Activated CD4-positive, alpha-beta T cell treated with anti-CD3 and anti-CD28 coated beads, Interleukin-2, amount 10 ng/mL, durations not matched to agents 7 days and 5 days (primary cell): ENCODE measurements around the gene ANKRD39. TPM values are rescaled to one million over a fixed set of nuclear protein-coding genes. Genes with fewer than 3 reads are reported as not detected.
"Not testable (repeated sequence)": the region's sequence is repeated elsewhere in the genome, so short reads cannot be mapped to it uniquely, and the experiment has no call there.

Experiments used
- CTCF ChIA-PET: fragments of 350-600 bp; sonication (Branson Sonifier 250); formaldehyde crosslinking; loops from one replicate; lab custom pipeline; 2021; ENCODE audit warnings: antibody characterized with exemption; lab: Charles Lee
- POLR2A ChIA-PET: fragments of 350-600 bp; sonication (Branson Sonifier 250); formaldehyde crosslinking; loops from one replicate; lab custom pipeline; 2021; ENCODE audit warnings: antibody characterized with exemption; lab: Charles Lee
- DNase-seq: peaks from one replicate; pipeline ENCODE4 v3.0.0-alpha.2; 2020
- H3K27ac Mint-ChIP-seq: one replicate; pipeline ENCODE4 v1.8.0; 2021; ENCODE audit warnings: mild to moderate bottlenecking, moderate library complexity, mixed read lengths
- H3K27me3 Mint-ChIP-seq: one replicate; pipeline ENCODE4 v1.8.0; 2021; ENCODE audit warnings: mixed read lengths
- H3K36me3 Mint-ChIP-seq: one replicate; pipeline ENCODE4 v1.8.0; 2021; ENCODE audit warnings: low read depth, mixed read lengths
- H3K4me1 Mint-ChIP-seq: one replicate; pipeline ENCODE4 v1.8.0; 2021; ENCODE audit warnings: mixed read lengths
- H3K4me3 Mint-ChIP-seq: one replicate; pipeline ENCODE4 v1.8.0; 2021; ENCODE audit warnings: mild to moderate bottlenecking, moderate library complexity, mixed read lengths
- H3K9me3 Mint-ChIP-seq: one replicate; pipeline ENCODE4 v1.8.0; 2021; ENCODE audit warnings: mixed read lengths
- microRNA-seq: library from miRNA; unstranded; fragments of <30 nt; microRNA quantifications from one replicate; pipeline ENCODE4 v1.2.0, GENCODE V29; 2021; ENCODE audit warnings: borderline microRNAs expressed, borderline replicate concordance
- total RNA-seq, 2 experiments: library from RNA; stranded (reverse); gene quantifications; one replicate each; pipeline ENCODE4 v1.2.3, GENCODE V29; 2021

ANKRD39 gene
- total RNA-seq, 2 experiments from 2014 or later = 32.8 to 35.8 TPM

- H3K27ac Mint-ChIP-seq = peak overlapping the region; percentile 96
- H3K27me3 Mint-ChIP-seq, POLR2A ChIA-PET, H3K36me3 Mint-ChIP-seq, H3K4me3 Mint-ChIP-seq, DNase-seq, H3K9me3 Mint-ChIP-seq: not testable (repeated sequence)
- H3K4me1 Mint-ChIP-seq = peaks cover 22% of the 10 kb centered on the region
- CTCF ChIA-PET = interaction anchor here (0.6 to 4.7 kb wide), 6 partner anchors 10 to 284 kb away, joined by 3 to 22 read pairs (median 3); partner anchors contain the start of gene CNNM3
Observed at GRCh38 chr2:96805946-96806345, 51.9 kb downstream of the ANKRD39 start.

GRCh38 chr2:96804986-96805385 is 52.8 kb downstream of the ANKRD39 start:
- Mint-ChIP-seq H3K27me3 (no peaks in the 10 kb centered on the region), H3K4me1 (peaks cover 22% of the 10 kb centered on the region), H3K9me3 (no peaks in the 10 kb centered on the region), H3K4me3 (no peak overlapping the region), H3K36me3 (peaks cover 10% of the 10 kb centered on the region), H3K27ac (no peak overlapping the region)
- ChIA-PET CTCF (interaction anchor here (4.7 kb wide), 1 partner anchor 11 kb away, joined by 22 read pairs; the partner anchor contains the start of gene CNNM3), POLR2A (no interaction called here)
- no peak for DNase-seq

GRCh38 chr2:96802721-96803120 is 55.1 kb downstream of the ANKRD39 start:
- H3K9me3 Mint-ChIP-seq = no peaks in the 10 kb centered on the region
- peaks cover 16% of the 10 kb centered on the region for H3K4me1 Mint-ChIP-seq
- no peaks in the 10 kb centered on the region for H3K27me3 Mint-ChIP-seq
- peak overlapping the region; percentile 43 for H3K27ac Mint-ChIP-seq
- H3K4me3 Mint-ChIP-seq = no peak overlapping the region
- POLR2A ChIA-PET = no interaction called here
- H3K36me3 Mint-ChIP-seq = peaks cover 4% of the 10 kb centered on the region
- DNase-seq = no peak
- CTCF ChIA-PET = interaction anchor here (0.8 to 1.0 kb wide), 3 partner anchors 16 to 310 kb away, joined by 3 read pairs; partner anchors contain the start of gene ANKRD36

- no peak overlapping the region for H3K27ac Mint-ChIP-seq
- POLR2A ChIA-PET = no interaction called here
- CTCF ChIA-PET = interaction anchor here (0.8 to 1.6 kb wide), 4 partner anchors 14 to 311 kb away, joined by 3 to 8 read pairs (median 3); partner anchors contain the start of genes ANKRD36 and CNNM3
- peaks cover 12% of the 10 kb centered on the region for H3K4me1 Mint-ChIP-seq
- no peaks in the 10 kb centered on the region for H3K9me3 Mint-ChIP-seq
- H3K36me3 Mint-ChIP-seq = peaks cover 4% of the 10 kb centered on the region
- no peak overlapping the region for H3K4me3 Mint-ChIP-seq
- no peak for DNase-seq
- no peaks in the 10 kb centered on the region for H3K27me3 Mint-ChIP-seq
Observed at GRCh38 chr2:96801786-96802595, 55.8 kb downstream of the ANKRD39 start.

GRCh38 chr2:96801005-96801785 is 56.6 kb downstream of the ANKRD39 start:
- Mint-ChIP-seq H3K4me1 (peaks cover 4% of the 10 kb centered on the region), H3K9me3 (no peaks in the 10 kb centered on the region), H3K4me3 (no peak overlapping the region), H3K36me3 (no peaks in the 10 kb centered on the region), H3K27me3 (no peaks in the 10 kb centered on the region), H3K27ac (no peak overlapping the region)
- CTCF ChIA-PET = interaction anchor here (1.1 to 2.0 kb wide), 9 partner anchors 10 to 394 kb away, joined by 3 to 8 read pairs (median 4); partner anchors contain the start of gene CNNM3
- DNase-seq = peak; percentile 72
- POLR2A ChIA-PET = no interaction called here

- ChIA-PET POLR2A (no interaction called here), CTCF (interaction anchor here (0.8 to 2.0 kb wide), 11 partner anchors 9 to 393 kb away, joined by 3 to 8 read pairs (median 4); partner anchors contain the start of gene CNNM3)
- DNase-seq = no peak
- no peaks in the 10 kb centered on the region for H3K36me3 Mint-ChIP-seq
- H3K27me3 Mint-ChIP-seq = no peaks in the 10 kb centered on the region
- H3K4me1 Mint-ChIP-seq = peaks cover 2% of the 10 kb centered on the region
- H3K9me3 Mint-ChIP-seq = no peaks in the 10 kb centered on the region
- H3K27ac Mint-ChIP-seq = no peak overlapping the region
- H3K4me3 Mint-ChIP-seq = no peak overlapping the region
Observed at GRCh38 chr2:96800061-96801004, 57.5 kb downstream of the ANKRD39 start.

GRCh38 chr2:96799623-96799935 is 58.2 kb downstream of the ANKRD39 start:
- H3K36me3 Mint-ChIP-seq = no peaks in the 10 kb centered on the region
- no peaks in the 10 kb centered on the region for H3K4me1 Mint-ChIP-seq
- H3K4me3 Mint-ChIP-seq = no peak overlapping the region
- H3K9me3 Mint-ChIP-seq = no peaks in the 10 kb centered on the region
- no peaks in the 10 kb centered on the region for H3K27me3 Mint-ChIP-seq
- no peak for DNase-seq
- ChIA-PET POLR2A (no interaction called here), CTCF (interaction anchor here (0.6 to 2.0 kb wide), 4 partner anchors 11 to 392 kb away, joined by 3 to 5 read pairs (median 4); no protein-coding TSS in a partner anchor)
- H3K27ac Mint-ChIP-seq = no peak overlapping the region

- ChIA-PET CTCF (interaction anchor here (0.6 to 1.6 kb wide), 3 partner anchors 10 to 314 kb away, joined by 3 to 4 read pairs (median 3); partner anchors contain the start of gene ANKRD36), POLR2A (no interaction called here)
- H3K9me3 Mint-ChIP-seq = no peaks in the 10 kb centered on the region
- no peak overlapping the region for H3K27ac Mint-ChIP-seq
- no peak overlapping the region for H3K4me3 Mint-ChIP-seq
- H3K27me3 Mint-ChIP-seq = no peaks in the 10 kb centered on the region
- no peak for DNase-seq
- no peaks in the 10 kb centered on the region for H3K4me1 Mint-ChIP-seq
- no peaks in the 10 kb centered on the region for H3K36me3 Mint-ChIP-seq
Observed at GRCh38 chr2:96798733-96799622, 58.8 kb downstream of the ANKRD39 start.

Small RNA genes within 50 kb of the gene (microRNA-seq; reads per million reads assigned to microRNA genes)
- not detected for gene MIR3127

Other genes starting within 250 kb of the ANKRD39 start
- 10 to 100 TPM; 47.2 to 52.4 TPM for gene KANSL3, start 219.7 kb downstream of the ANKRD39 start, total RNA-seq
- gene FER1L5, start 215.3 kb downstream of the ANKRD39 start, total RNA-seq = not detected
- 1 to 10 TPM; 7.5 to 8.0 TPM for gene LMAN2L, start 118.0 kb downstream of the ANKRD39 start, total RNA-seq
- gene CNNM4, start 97.1 kb downstream of the ANKRD39 start, total RNA-seq = 1 to 10 TPM; 8.2 to 8.3 TPM
- 10 to 100 TPM; 31.4 to 41.5 TPM for gene CNNM3, start 41.7 kb downstream of the ANKRD39 start, total RNA-seq
- gene ANKRD23, start 14.0 kb downstream of the ANKRD39 start, total RNA-seq = 10 to 100 TPM; 17.0 to 17.3 TPM
- gene SEMA4C, start 12.1 kb upstream of the ANKRD39 start, total RNA-seq = 10 to 100 TPM; 25.5 to 35.4 TPM
- under 1 TPM; 0.47 to 0.79 TPM for gene FAM178B, start 128.6 kb upstream of the ANKRD39 start, total RNA-seq
- 10 to 100 TPM; 22.1 to 23.0 TPM for gene FAHD2B, start 236.9 kb upstream of the ANKRD39 start, total RNA-seq